ENCODE data around the gene TMEM214.

TMEM214 gene

GRCh38 chr2:27086724-27087593 is 54.2 kb downstream of the TMEM214 start, which contains the start of gene KHK:
Gene KHK, plus strand, starts transcription at chr2:27086772. Its CDS starts 488 bp downstream, at chr2:27087260.
- TF ChIP-seq CTCF (IDR thresholded peaks at IDR 0.05; ENCODE audit: poor library complexity, severe bottlenecking), result peak; percentile 70
- no peak for DNase-seq (ENCODE audit: low spot score)
- Histone ChIP-seq H3K4me3 (ENCODE audit: severe bottlenecking) (peak within 1 kb of the TSS; percentile 53), H3K27me3 (ENCODE audit: insufficient read depth, poor library complexity, severe bottlenecking) (no peaks in the 10 kb centered on the region), H3K36me3 (ENCODE audit: low read depth) (no peaks in the 10 kb centered on the region), H3K27ac (ENCODE audit: poor library complexity, severe bottlenecking) (peak within 1 kb of the TSS; percentile 47), H3K4me1 (ENCODE audit: insufficient read depth, poor library complexity, severe bottlenecking) (no peaks in the 10 kb centered on the region), H3K9me3 (ENCODE audit: severe bottlenecking) (no peaks in the 10 kb centered on the region)
- peak; percentile 40 for ATAC-seq (ENCODE audit: low read depth)

- Histone ChIP-seq H3K4me3 (ENCODE audit: severe bottlenecking) (no peak overlapping the region), H3K27ac (ENCODE audit: poor library complexity, severe bottlenecking) (no peak overlapping the region), H3K9me3 (ENCODE audit: severe bottlenecking) (no peaks in the 10 kb centered on the region), H3K27me3 (ENCODE audit: insufficient read depth, poor library complexity, severe bottlenecking) (no peaks in the 10 kb centered on the region), H3K36me3 (ENCODE audit: low read depth) (no peaks in the 10 kb centered on the region), H3K4me1 (ENCODE audit: insufficient read depth, poor library complexity, severe bottlenecking) (no peaks in the 10 kb centered on the region)
- TF ChIP-seq CTCF (IDR thresholded peaks at IDR 0.05; ENCODE audit: poor library complexity, severe bottlenecking), result no peak
- ATAC-seq (ENCODE audit: low read depth) (no peak), DNase-seq (ENCODE audit: low spot score) (no peak)
Observed at GRCh38 chr2:27087823-27088410, 55.2 kb downstream of the TMEM214 start.

- Histone ChIP-seq H3K27me3 (ENCODE audit: insufficient read depth, poor library complexity, severe bottlenecking) (no peaks in the 10 kb centered on the region), H3K4me3 (ENCODE audit: severe bottlenecking) (no peak overlapping the region), H3K27ac (ENCODE audit: poor library complexity, severe bottlenecking) (no peak overlapping the region), H3K9me3 (ENCODE audit: severe bottlenecking) (no peaks in the 10 kb centered on the region), H3K36me3 (ENCODE audit: low read depth) (no peaks in the 10 kb centered on the region), H3K4me1 (ENCODE audit: insufficient read depth, poor library complexity, severe bottlenecking) (no peaks in the 10 kb centered on the region)
- DNase-seq (ENCODE audit: low spot score), result no peak
- no peak for TF ChIP-seq CTCF (IDR thresholded peaks at IDR 0.05; ENCODE audit: poor library complexity, severe bottlenecking)
- no peak for ATAC-seq (ENCODE audit: low read depth)
Observed at GRCh38 chr2:27088634-27089033, 55.9 kb downstream of the TMEM214 start.

- no peaks in the 10 kb centered on the region for H3K27me3 ChIP-seq (ENCODE audit: insufficient read depth, poor library complexity, severe bottlenecking)
- no peak for TF ChIP-seq CTCF (IDR thresholded peaks at IDR 0.05; ENCODE audit: poor library complexity, severe bottlenecking)
- no peak for ATAC-seq (ENCODE audit: low read depth)
- H3K27ac ChIP-seq (ENCODE audit: poor library complexity, severe bottlenecking), result no peak overlapping the region
- no peak for DNase-seq (ENCODE audit: low spot score)
- H3K4me1 ChIP-seq (ENCODE audit: insufficient read depth, poor library complexity, severe bottlenecking), result no peaks in the 10 kb centered on the region
- no peak overlapping the region for H3K4me3 ChIP-seq (ENCODE audit: severe bottlenecking)
- H3K9me3 ChIP-seq (ENCODE audit: severe bottlenecking), result no peaks in the 10 kb centered on the region
- no peaks in the 10 kb centered on the region for H3K36me3 ChIP-seq (ENCODE audit: low read depth)
Observed at GRCh38 chr2:27089111-27089954, 56.6 kb downstream of the TMEM214 start.
